Gastroesophageal sphincter (tissue), 4 donors: Measurements from ENCODE around the gene SLC22A31. TPM values are rescaled to one million over a fixed set of nuclear protein-coding genes. Genes with fewer than 3 reads are reported as not detected.

Experiments used
- ATAC-seq: fragments of 150-250 bp; one replicate; pipeline ENCODE4 v1.9.1; 2016; ENCODE audit warnings: mild to moderate bottlenecking, moderate library complexity
- H3K27ac ChIP-seq, 4 donors: fragments of 200-600 bp; sonication (generic) in 3 of 4; 1 replicate in 3 of 4; 2 replicates in 1 of 4; pipeline ENCODE4 v1.5.1; 2016 to 2019
- H3K27me3 ChIP-seq: fragments of 200-600 bp; sonication (generic); one replicate; pipeline ENCODE4 v1.5.1; 2019
- H3K36me3 ChIP-seq, 2 donors: fragments of 200-600 bp; sonication (generic); one replicate each; pipeline ENCODE4 v1.5.1; 2019; ENCODE audit warnings: control low read depth in 1 of 2
- H3K4me1 ChIP-seq, 3 donors: fragments of 200-600 bp; sonication (generic); 1 replicate in 2 of 3; 2 replicates in 1 of 3; pipeline ENCODE4 v1.5.1; 2016 to 2019; ENCODE audit warnings: control low read depth in 2 of 3
- H3K4me3 ChIP-seq, 2 donors: fragments of 200-600 bp; sonication (generic); one replicate each; pipeline ENCODE4 v1.5.1; 2019; ENCODE audit warnings: mild to moderate bottlenecking in 1 of 2, moderate library complexity in 1 of 2
- H3K9me3 ChIP-seq, 3 donors: fragments of 200-600 bp; sonication (generic); one replicate each; pipeline ENCODE4 v1.5.1; 2017 to 2019; ENCODE audit warnings: control low read depth in 2 of 3
- CTCF ChIP-seq, 4 experiments: fragments of 200-600 bp in 2 of 4; fragments of 450-650 bp in 2 of 4; sonication (generic) in 1 of 4; IDR thresholded peaks; one replicate each; pipeline ENCODE4 v1.5.1; 2017 to 2019; ENCODE audit warnings: antibody characterized with exemption in 4 of 4, mild to moderate bottlenecking in 2 of 4, moderate library complexity in 2 of 4
- EP300 ChIP-seq: sonication (generic); formaldehyde crosslinking; IDR thresholded peaks from one replicate; pipeline ENCODE4 v1.6.1; 2017; ENCODE audit warnings: antibody characterized with exemption, mild to moderate bottlenecking
- POLR2A ChIP-seq, 2 donors: fragments of 450-650 bp; IDR thresholded peaks; one replicate each; pipeline ENCODE4 v1.6.1; 2017; ENCODE audit warnings: antibody characterized with exemption in 2 of 2, mild to moderate bottlenecking in 2 of 2, moderate library complexity in 1 of 2
- POLR2AphosphoS5 ChIP-seq: sonication (generic); formaldehyde crosslinking; IDR thresholded peaks from one replicate; pipeline ENCODE4 v1.6.1; 2017; ENCODE audit warnings: antibody characterized with exemption
- WGBS, 2 donors: methylation state at CpG; one replicate each; pipeline ENCODE4 v1.1.5; 2018; ENCODE audit warnings: low coverage in 1 of 2; 5-methylcytosine and 5-hydroxymethylcytosine counted together
- total RNA-seq, 4 donors: library from RNA; depleted of rRNA; stranded (reverse); fragments of >200 nt; gene quantifications; one replicate each; pipeline ENCODE4 v1.1.0, GENCODE V29; 2016

The SLC22A31 gene
- total RNA-seq, 4 donors from 2014 or later: not detected

GRCh38 chr16:89199241-89200123, 855 bp downstream of the SLC22A31 start:
- TF ChIP-seq EP300 (no peak), POLR2AphosphoS5 (no peak), POLR2A (IDR thresholded peaks at IDR 0.05) (no peak), CTCF (IDR thresholded peaks at IDR 0.05) (no peak)
- Histone ChIP-seq H3K4me1 (peaks cover 0 to 23% (median 12%) of the 10 kb centered on the region in 3 donors), H3K4me3 (no peak overlapping the region), H3K36me3 (no peaks in the 10 kb centered on the region), H3K27ac (no peak overlapping the region), H3K27me3 (peaks cover 76% of the 10 kb centered on the region), H3K9me3 (peaks cover 0 to 9% (median 0%) of the 10 kb centered on the region in 3 donors)
- WGBS, 2 donors: 60% methylated on average over 1 of the region's 22 CpGs; no CpG with 5 or more reads in 1 of the 2 donors
- no peak for ATAC-seq

GRCh38 chr16:89198417-89199240, 1.7 kb downstream of the SLC22A31 start:
- H3K36me3 ChIP-seq: no peaks in the 10 kb centered on the region
- H3K9me3 ChIP-seq: peaks cover 0 to 9% (median 0%) of the 10 kb centered on the region in 3 donors
- no peak overlapping the region for H3K27ac ChIP-seq
- H3K27me3 ChIP-seq: peaks cover 67% of the 10 kb centered on the region
- no peak for TF ChIP-seq POLR2AphosphoS5
- TF ChIP-seq POLR2A (IDR thresholded peaks at IDR 0.05): no peak
- no peak for TF ChIP-seq CTCF (IDR thresholded peaks at IDR 0.05)
- no peak for TF ChIP-seq EP300
- 60% methylated on average over 1 of the region's 28 CpGs; no CpG with 5 or more reads in 1 of the 2 donors for WGBS, 2 donors
- peaks cover 0 to 23% (median 12%) of the 10 kb centered on the region in 3 donors for H3K4me1 ChIP-seq
- ATAC-seq: no peak
- no peak overlapping the region for H3K4me3 ChIP-seq

GRCh38 chr16:89197633-89198416, 2.5 kb downstream of the SLC22A31 start:
- ATAC-seq: no peak
- no peak overlapping the region for H3K27ac ChIP-seq
- H3K4me3 ChIP-seq: no peak overlapping the region
- peaks cover 0 to 30% (median 12%) of the 10 kb centered on the region in 3 donors for H3K4me1 ChIP-seq
- peaks cover 59% of the 10 kb centered on the region for H3K27me3 ChIP-seq
- no peaks in the 10 kb centered on the region for H3K36me3 ChIP-seq
- TF ChIP-seq POLR2AphosphoS5: no peak
- TF ChIP-seq EP300: no peak
- no peak for TF ChIP-seq CTCF (IDR thresholded peaks at IDR 0.05)
- TF ChIP-seq POLR2A (IDR thresholded peaks at IDR 0.05): no peak
- WGBS, 2 donors: 64% methylated on average over 7 of the region's 26 CpGs; no CpG with 5 or more reads in 1 of the 2 donors
- H3K9me3 ChIP-seq: peaks cover 0 to 5% (median 0%) of the 10 kb centered on the region in 3 donors

- H3K9me3 ChIP-seq: no peaks in the 10 kb centered on the region
- H3K4me3 ChIP-seq: no peak overlapping the region
- no peak for TF ChIP-seq EP300
- no peak for TF ChIP-seq CTCF (IDR thresholded peaks at IDR 0.05)
- WGBS, 2 donors: 85 to 100% methylated on average over 2 to 4 of the region's 13 CpGs
- peaks cover 54% of the 10 kb centered on the region for H3K27me3 ChIP-seq
- no peak for ATAC-seq
- no peaks in the 10 kb centered on the region for H3K36me3 ChIP-seq
- no peak overlapping the region for H3K27ac ChIP-seq
- peaks cover 0 to 31% (median 12%) of the 10 kb centered on the region in 3 donors for H3K4me1 ChIP-seq
Observed at GRCh38 chr16:89197033-89197632, 3.2 kb downstream of the SLC22A31 start.
